HS-5 (cell line): ENCODE results near the gene PTPRD.

Experiments
- DNase-seq: peaks from one replicate; pipeline ENCODE4 v3.0.0-alpha.2; 2012; ENCODE audit warnings: low read depth

Gene PTPRD

DNA sequence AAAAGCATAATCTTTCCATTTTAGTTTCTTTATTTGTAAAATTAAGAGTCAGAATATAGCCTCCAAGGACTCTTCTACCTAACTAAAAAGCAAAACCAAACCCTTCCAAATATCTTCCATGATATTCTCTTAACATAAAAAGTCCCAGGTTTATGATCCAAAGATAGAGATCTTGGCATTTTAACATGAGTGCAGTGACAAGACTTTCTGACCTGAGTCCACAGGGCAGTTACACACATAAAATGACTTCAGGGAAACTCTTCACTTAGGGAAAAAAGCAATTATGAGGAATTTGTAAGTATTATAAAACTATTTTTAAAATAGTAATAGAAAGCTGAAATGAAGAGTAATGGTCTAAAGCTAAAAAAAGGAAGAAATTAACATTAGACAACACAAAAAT, 2040.6 kb downstream of the PTPRD start:
- no peak for DNase-seq

DNA sequence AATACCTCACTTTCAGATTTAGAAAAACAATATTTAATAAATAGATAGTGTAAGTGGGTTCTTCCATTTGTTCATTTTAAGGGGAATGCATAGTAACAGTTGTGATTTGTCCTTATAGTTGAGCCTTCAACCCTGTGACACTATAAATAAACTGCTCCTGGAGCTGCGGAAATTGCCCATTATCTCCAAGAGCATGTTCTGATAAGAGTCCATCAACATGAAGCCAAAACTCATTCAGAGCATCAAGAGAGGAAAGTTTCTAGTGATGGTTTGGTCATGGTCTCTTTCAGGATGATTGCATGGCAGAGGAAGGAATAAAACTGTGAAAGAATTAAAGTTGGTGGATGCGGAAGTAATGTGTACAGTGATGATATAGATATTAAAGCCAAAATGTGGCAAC, 2041.2 kb downstream of the PTPRD start:
- DNase-seq, result no peak

DNA sequence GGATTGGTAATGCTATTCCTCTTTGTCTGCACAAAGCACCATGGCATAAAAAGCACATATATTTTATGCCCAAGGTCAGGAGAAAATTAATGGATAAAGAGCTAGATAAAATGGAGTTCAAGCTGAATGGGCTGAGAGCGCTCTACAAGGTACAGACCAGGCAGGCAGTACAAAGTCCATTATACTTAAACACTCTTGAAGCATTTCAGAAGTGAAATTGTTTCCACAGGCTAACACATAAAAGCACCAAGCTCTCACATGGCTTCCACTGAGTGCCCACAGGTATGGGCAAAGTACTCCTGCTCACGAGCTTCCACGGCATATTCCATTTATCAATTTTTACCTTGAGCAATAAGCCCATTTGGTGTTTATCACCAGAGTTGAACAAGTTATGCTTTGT, 2042.0 kb downstream of the PTPRD start:
- no peak for DNase-seq

- DNase-seq, result no peak
These were observed 2043.0 kb downstream of the PTPRD start for GRCh38 chr9:8569823-8570222.

GRCh38 chr9:8567963-8568579, 2044.7 kb downstream of the PTPRD start:
- no peak for DNase-seq

- DNase-seq, result no peak
These were observed 2047.8 kb downstream of the PTPRD start for GRCh38 chr9:8564960-8565359.

DNA sequence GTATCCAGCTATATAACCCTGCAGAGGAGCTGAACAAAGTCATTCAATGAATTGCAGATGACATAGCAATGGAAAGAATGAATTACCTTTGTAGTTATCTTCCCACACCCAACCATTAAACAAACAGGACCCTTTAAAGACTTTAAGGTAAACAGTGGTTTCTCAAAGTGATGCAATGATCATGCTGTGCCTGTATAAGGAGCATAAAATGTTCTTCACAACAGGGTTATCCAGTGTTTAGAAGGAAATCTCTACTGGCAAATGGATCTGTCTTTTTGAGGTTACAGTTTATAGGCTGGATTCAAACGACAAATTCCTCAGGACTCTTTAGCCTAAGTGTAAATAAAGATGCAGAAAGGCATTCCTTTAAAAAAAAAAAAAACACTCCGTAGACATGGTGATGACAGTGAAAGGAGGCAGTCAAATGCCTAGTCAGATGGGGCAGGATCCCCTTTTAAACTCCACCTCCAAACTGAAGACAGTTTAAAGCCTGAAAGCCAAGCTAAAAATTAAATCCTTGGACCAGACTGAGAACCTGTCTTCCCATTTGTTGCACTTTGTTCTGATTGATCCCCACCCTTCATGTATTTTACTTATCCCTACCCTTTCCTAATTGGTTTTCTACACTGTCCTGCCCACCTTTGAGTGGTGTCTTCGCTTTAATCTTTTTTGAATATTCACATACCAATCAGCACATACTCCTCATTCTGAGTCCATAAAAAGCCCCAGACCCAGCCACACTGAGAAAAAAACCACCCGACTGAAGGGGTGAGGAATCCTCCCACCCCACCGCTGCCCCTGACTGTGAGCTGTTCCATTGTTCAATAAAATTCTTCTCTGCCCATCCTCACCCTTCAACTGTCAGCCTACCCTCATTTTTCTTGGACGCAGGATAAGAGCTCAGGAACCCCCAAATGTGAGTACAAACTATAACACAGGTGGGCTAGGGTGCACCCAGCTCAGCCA, 2052.0 kb downstream of the PTPRD start:
- DNase-seq, result no peak

- DNase-seq, result peak; percentile 30
These were observed 2054.6 kb downstream of the PTPRD start for GRCh38 chr9:8558176-8558575.

DNA sequence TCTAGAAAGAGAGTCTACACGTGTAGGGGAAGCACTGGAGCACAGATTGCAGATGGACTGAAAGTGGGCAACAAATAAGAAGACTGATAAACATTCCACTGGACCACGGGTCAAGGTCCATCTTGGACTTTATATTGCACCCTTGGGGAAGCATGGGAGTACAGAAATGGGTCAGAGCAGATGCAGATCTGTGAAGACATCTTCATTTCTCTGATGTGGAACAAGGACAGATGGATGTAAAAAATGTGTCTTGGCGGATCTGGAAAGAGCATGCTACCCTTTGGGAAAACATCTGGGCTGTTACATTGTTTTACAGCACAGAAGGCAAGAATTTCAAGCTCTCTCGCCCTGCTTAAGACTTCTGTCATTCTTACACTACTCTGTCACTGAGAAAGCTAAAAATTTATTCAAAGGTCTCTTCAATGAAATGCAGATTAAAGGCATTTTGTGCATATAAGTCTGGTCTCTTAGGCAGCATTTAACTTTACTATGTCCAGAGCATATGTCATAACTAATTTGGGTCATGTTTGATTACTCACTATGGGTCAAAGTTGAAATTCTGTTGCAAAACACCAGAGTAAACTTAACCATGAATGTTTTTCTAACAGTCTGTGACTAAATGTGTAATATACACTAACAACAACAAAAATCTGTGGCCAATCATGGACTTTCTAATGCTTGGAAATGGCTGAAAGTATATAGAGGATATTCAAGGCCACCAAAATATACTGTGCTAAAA, 2056.9 kb downstream of the PTPRD start:
- peak; percentile 19 for DNase-seq

DNA sequence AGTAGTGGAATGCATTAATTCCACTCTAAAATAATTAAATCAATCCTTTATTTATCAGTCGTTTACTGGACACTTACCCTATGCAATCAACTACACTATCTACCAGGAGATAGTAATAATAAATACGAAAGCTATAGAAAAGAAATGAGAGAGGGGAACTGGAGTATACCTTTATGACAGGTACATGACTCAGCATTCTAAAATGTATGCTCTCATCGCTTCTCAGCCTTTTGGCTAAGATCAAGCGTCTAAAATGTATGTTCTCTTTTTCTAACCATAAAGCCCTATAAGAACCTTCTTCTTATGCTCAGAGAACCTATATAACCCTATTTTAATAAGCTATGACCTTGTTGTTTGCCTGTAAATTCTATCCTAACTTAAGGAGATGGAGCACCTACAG, 2059.4 kb downstream of the PTPRD start:
- no peak for DNase-seq

GRCh38 chr9:8552732-8553131, 2060.1 kb downstream of the PTPRD start:
- no peak for DNase-seq

DNA sequence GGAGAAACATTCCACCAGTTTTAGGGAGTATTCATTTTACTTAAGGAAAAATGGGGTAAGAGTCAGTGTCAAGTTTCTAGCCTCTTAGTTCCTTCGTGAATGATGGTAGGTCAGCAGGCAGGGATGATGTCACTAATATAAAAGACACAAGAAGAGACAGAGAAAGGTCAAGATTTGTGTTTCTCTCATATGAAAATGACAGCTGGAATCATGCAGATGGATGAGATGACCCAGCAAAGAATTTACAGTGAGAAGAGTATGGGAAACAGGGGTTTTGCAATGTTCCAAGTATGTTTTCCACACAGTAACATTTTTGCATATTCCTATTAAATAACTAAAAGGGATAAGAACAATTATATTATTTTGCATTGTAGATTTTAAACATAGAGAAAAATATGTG, 2063.6 kb downstream of the PTPRD start:
- no peak for DNase-seq

DNA sequence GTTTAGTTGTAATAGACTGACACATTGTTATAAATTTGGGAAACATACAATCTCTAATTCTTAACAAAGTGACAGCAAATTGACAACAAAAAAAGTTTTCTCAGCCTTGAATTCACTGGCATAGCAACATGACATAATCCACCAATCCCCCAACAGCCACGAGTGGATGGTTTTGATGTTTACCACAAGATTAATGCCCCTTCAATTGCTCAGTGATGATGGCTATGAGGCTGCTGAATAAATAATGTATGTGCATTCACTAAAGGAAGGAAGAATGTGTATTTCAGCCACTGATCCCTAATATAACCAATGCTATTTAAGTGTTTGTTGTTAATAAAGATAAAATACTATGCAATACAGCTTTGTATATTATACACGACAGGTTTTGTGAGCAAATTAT, 2069.6 kb downstream of the PTPRD start:
- DNase-seq, result no peak

DNA sequence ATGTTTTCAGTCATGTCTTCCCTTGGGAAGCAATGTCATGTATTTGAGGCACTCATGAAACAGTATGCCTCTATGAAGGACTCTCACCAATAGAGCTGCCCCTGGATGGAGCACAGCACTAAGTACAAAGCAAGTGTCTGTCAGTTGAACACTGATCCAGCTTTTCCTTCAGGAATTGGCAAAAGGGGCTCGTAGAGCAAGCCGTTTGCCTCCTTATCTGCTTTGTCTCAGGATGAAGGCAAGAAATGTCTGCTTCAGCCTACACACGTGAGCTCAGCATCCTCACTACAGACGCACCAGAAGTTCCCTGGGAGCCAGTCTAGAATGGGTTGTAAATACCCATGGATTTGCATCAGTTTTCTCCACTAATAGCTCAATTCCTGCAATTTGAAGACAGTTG, 2070.3 kb downstream of the PTPRD start:
- no peak for DNase-seq

DNA sequence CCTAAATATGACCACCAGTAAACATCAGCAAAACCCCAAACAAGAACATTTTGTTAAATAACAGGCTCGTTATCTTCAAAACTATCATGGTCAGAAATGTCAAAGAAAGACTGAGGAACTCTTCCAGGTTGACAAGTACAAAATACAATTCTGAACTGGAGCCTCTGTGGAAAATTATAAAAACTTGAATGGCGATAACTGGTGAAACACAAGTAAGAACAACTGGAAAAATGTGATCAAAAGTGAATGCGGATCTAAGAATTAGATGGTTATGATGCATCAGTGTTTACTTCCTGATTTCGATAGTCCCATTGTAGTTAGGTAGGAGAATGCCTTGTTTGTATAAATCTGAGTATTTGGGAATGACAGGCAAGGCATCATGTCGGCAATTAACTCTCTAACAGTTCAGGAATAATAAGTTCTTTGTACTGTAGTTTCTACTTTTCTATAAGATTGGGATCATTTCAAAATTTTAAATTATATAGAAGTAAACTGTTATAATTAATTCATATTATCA, 2073.1 kb downstream of the PTPRD start:
- no peak for DNase-seq

DNA sequence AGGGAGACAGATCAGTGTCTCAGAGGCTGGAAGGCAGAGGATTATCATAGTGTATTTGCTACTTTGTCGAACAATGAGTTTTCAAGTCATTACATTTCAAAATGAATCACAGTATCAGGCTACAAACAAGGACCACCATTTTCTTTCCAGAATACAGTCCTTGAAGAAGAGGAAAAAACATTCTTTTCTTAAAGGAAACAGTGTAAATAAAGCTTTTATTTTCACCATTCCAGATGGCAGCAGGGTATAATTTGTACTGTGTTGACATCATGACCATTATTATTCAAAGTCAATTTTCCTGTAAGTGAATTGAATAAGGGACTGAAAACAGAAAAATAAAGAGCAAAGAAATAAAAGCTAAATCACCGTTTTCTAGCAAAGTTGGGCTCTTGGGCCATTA, 2076.0 kb downstream of the PTPRD start:
- DNase-seq, result no peak

GRCh38 chr9:8534828-8535227, 2078.0 kb downstream of the PTPRD start:
- no peak for DNase-seq

GRCh38 chr9:8533681-8534080, 2079.1 kb downstream of the PTPRD start:
- DNase-seq, result no peak

GRCh38 chr9:8531826-8532415, 2080.9 kb downstream of the PTPRD start:
- DNase-seq, result no peak

DNA sequence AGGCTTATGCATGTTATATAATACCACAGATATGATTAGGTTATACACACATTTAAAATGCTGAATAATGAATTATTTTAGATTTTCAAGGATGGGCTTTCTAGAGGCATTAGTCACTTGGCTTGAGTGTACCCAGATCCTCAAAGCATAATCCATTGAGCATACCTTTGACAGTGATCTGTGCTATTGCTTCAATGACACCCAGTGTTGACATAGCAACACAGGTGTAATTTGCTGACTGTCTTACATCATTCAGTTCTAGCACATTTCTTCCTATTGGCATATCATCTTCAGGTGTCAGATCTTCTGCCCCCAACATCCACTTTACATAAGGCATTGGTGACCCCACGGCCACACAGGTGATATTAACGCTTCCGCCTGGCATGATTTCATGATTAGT, 2091.7 kb downstream of the PTPRD start:
- DNase-seq, result no peak

- DNase-seq, result no peak
These were observed 2097.1 kb downstream of the PTPRD start for GRCh38 chr9:8515748-8516147.

- no peak for DNase-seq
These were observed 2098.0 kb downstream of the PTPRD start for GRCh38 chr9:8514760-8515159.
